IPS DF 6.9 (cell line): ENCODE data around the gene PRR18.
A peak's percentile ranks its signal among the peaks of the same experiment; 100 is the strongest.

Source experiments
- DNase-seq: peaks from one replicate; pipeline ENCODE4 v3.0.0-alpha.2; 2013; ENCODE audit warnings: low read depth, low spot score
- H3K27ac ChIP-seq: one replicate; pipeline ENCODE4 v1.5.1; 2013; ENCODE audit warnings: low read length, control low read depth
- H3K27me3 ChIP-seq: 2 replicates; pipeline ENCODE4 v1.6.1; 2013; ENCODE audit warnings: mild to moderate bottlenecking, low read length; ENCODE audit not compliant: control insufficient read depth, insufficient read depth
- H3K36me3 ChIP-seq: 2 replicates; pipeline ENCODE4 v1.6.1; 2013; ENCODE audit warnings: low read length; ENCODE audit not compliant: control insufficient read depth, insufficient read depth
- H3K4me1 ChIP-seq: 2 replicates; pipeline ENCODE4 v1.6.1; 2013; ENCODE audit warnings: low read length; ENCODE audit not compliant: control insufficient read depth, insufficient read depth
- H3K4me3 ChIP-seq: 2 replicates; pipeline ENCODE4 v1.5.1; 2013; ENCODE audit warnings: mild to moderate bottlenecking, low read length
- H3K9me3 ChIP-seq: 2 replicates; pipeline ENCODE4 v1.6.1; 2013; ENCODE audit warnings: low read length, inconsistent platforms; ENCODE audit not compliant: control insufficient read depth, insufficient read depth
- WGBS: extraction: QIAGEN DNeasy Blood & Tissue Kit; methylation state at CpG from one replicate; pipeline ENCODE4 v1.1.7; 2013; ENCODE audit warnings: mixed read lengths, missing lambda C conversion rate; ENCODE audit not compliant: insufficient read length, insufficient coverage; 5-methylcytosine and 5-hydroxymethylcytosine counted together

The PRR18 gene

DNA sequence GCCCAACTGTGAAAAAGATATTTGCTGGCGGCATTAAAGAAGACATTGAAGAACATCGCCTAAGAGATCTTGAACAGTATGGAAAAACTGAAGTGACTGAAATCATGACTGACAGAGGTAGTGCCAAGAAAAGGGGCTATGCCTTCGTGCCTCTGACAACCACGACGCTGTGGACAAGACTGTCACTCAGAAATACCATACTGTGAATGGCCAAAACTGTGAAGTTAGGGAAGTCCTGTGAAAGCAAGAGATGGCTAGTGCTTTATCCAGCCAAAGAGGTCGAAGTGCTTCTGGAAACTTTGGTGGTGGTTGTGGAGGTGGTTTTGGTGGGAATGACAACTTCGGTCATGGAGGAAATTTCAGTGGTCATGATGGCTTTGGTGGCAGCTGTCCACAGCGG, 26.7 kb upstream of the PRR18 start:
- Histone ChIP-seq H3K27ac (no peak overlapping the region), H3K27me3 (no peaks in the 10 kb centered on the region), H3K4me3 (no peak overlapping the region), H3K4me1 (no peaks in the 10 kb centered on the region), H3K36me3 (peaks cover 3% of the 10 kb centered on the region; the same call in 1 of the 2 replicates), H3K9me3 (no peaks in the 10 kb centered on the region)
- no peak for DNase-seq
- no CpG with 5 or more reads among the region's 8 CpGs for WGBS

DNA sequence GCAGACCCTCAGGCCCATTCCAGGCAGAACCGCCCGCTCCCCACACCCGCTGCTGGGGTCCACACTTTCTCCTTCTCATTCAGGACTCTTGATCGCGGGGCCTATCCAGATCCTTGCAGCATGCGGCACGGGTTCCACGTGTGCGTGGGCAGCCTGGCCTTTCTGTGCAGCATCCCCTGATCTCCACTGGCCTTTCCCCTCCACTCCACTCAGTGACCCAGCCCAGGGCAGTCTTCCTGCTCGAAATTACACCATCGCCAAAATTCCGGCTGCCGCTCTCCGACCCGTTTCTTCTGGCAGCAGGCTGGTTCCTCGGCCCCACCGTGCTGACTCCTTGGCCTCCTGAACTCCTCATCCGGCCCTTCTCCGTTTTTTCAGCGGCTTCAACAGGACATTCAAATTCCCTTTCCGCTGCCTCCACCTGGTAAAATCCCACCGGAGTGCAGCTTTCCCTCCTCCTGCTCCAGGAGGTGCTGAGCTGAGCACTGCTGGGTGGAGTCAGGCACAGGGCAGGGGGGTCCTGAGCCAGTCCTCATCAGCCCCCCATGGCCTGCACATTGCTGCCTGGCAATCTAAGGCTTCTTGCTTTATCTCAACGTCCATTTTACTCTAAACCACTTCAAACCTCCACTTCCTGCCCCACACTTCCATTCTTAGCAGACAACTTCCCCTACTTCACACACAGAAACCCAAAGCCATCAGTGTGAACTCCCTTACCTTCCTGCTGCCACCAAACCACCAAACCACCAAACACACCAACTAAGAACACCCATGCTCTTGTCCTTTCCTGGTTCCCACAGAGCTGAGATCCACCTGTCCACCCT, 25.2 kb upstream of the PRR18 start:
- no peak overlapping the region for H3K4me3 ChIP-seq
- no CpG with 5 or more reads among the region's 23 CpGs for WGBS
- no peaks in the 10 kb centered on the region for H3K9me3 ChIP-seq
- no peak for DNase-seq
- H3K27me3 ChIP-seq, result no peaks in the 10 kb centered on the region
- no peaks in the 10 kb centered on the region for H3K4me1 ChIP-seq
- peaks cover 3% of the 10 kb centered on the region; the same call in 1 of the 2 replicates for H3K36me3 ChIP-seq
- H3K27ac ChIP-seq, result no peak overlapping the region

DNA sequence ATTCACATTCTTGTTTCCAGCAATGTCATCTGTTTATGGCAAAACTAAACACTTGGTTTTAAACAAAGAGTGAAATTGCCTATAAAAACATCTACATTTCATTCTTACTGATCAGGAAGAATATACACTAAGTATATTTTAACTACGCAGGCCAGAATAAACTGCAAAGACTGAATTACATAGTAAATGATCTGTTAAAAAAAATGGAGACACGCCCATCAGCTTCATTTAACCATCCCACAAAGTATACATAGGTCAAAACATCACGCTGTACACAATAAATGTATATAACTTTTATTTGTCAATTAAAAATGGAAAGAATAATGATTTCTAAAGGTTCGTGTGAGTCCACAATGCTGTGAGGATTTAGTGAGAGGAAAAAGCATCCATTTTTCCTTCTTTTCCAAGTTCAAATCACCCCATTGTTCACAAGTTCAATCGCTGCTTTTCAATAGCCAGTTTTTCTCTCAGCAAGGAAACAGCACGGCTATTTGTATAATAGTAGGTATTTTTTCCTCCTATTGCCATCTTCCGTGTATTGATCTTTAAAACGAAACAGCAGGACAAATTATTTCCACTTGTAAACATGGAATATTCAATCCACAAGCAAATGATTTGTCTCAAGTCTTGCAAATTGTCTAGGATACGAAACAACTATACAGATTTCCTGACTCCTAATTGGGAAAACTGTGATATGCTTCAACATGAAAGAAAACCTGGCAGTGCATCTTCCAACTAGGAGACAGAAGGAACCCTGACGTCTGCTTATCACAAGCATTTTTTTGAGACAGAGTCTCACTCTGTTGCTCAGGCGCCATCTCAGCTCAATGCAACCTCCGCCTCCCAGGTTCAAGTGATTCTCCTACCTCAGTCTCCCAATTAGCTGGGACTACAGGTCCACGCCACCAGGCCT, 23.6 kb upstream of the PRR18 start:
- no peak for DNase-seq
- H3K27me3 ChIP-seq, result no peaks in the 10 kb centered on the region
- no peak overlapping the region for H3K27ac ChIP-seq
- no peak overlapping the region for H3K4me3 ChIP-seq
- H3K4me1 ChIP-seq, result no peaks in the 10 kb centered on the region
- no peaks in the 10 kb centered on the region for H3K36me3 ChIP-seq
- H3K9me3 ChIP-seq, result no peaks in the 10 kb centered on the region
- no CpG with 5 or more reads among the region's 13 CpGs for WGBS

DNA sequence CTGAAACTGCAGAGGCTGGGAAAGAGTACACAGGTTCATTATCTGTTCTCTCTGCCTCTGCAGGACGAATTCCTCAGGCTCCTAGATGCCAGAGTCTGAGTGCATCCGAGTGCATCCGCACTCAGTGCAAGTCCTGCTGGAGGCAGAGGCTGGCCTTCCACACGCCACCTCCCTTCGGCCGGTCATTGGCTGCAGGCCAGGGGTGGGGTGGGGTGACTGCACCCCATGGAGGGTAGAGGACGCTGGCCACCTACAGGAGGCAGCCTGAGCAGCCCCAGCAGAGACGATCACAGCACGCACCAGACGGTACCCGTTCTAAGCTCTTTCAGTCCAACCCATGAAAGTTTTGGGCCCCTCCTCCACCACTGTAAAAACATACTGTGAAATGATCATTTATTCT, 22.4 kb upstream of the PRR18 start:
- H3K27ac ChIP-seq, result no peak overlapping the region
- peak; percentile 76 for DNase-seq
- no peaks in the 10 kb centered on the region for H3K4me1 ChIP-seq
- no peak overlapping the region for H3K4me3 ChIP-seq
- H3K9me3 ChIP-seq, result peaks cover 1% of the 10 kb centered on the region; the same call in 1 of the 2 replicates
- no CpG with 5 or more reads among the region's 11 CpGs for WGBS
- no peaks in the 10 kb centered on the region for H3K27me3 ChIP-seq
- H3K36me3 ChIP-seq, result peaks cover under 1% of the 10 kb centered on the region; the same call in 1 of the 2 replicates

DNA sequence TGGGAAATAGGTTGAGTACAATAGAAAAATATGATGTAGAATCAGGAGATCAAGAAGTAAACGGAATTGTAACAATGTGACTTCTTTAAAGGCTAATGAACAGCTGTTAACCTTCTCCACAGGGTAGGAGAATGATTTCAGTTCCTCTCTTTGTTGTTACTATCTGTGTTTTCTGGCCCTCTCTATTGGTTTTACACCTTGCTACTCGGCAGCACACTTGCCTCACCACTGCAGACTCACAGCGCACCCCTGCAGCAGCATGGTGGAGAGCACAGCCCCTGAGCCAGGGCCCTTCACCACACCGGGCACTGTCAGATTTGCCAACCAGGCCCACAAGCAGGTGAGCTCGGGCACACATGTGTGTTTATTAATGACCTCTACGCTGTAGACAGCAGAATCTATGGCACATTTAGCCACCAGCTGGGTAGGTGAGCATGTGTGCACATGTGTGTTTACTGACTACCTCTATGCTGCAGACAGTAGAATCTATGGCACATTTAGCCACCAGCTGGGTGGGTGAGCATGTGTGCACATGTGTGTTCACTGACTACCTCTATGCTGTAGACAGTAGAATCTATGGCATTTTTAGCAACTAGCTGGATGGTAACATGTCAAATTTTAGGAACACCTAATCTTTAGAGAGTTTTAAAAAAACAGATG, 17.3 kb upstream of the PRR18 start:
- Histone ChIP-seq H3K4me3 (no peak overlapping the region), H3K27ac (no peak overlapping the region), H3K27me3 (no peaks in the 10 kb centered on the region), H3K36me3 (peaks cover 10% of the 10 kb centered on the region; the same call in 1 of the 2 replicates), H3K9me3 (peaks cover 1% of the 10 kb centered on the region; the same call in 1 of the 2 replicates), H3K4me1 (no peaks in the 10 kb centered on the region)
- WGBS, result no CpG with 5 or more reads among the region's 6 CpGs
- DNase-seq, result no peak

DNA sequence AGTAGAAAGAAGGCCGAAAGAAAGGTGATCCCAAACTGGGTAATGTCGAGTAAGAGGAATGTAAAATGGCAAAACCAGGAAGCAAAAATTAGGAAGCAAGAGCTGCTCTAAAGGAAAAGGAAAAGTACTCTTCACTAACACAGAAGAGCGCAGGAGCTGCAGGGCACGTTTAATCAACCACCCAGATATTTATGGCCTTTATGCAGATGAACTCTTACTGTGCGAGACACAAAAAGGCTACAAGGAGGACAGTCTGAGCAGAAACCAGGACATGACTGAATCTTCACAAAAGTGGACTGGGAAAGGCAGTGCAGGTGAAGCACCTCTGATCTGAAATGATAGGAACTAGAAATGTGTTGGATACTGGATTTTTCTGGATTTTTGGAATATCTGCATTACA, 15.2 kb upstream of the PRR18 start:
- DNase-seq, result no peak
- no peak overlapping the region for H3K4me3 ChIP-seq
- H3K4me1 ChIP-seq, result no peaks in the 10 kb centered on the region
- H3K27me3 ChIP-seq, result no peaks in the 10 kb centered on the region
- WGBS, result no CpG with 5 or more reads among the region's 5 CpGs
- H3K27ac ChIP-seq, result no peak overlapping the region
- peaks cover 10% of the 10 kb centered on the region; the same call in 1 of the 2 replicates for H3K36me3 ChIP-seq
- H3K9me3 ChIP-seq, result peaks cover 1% of the 10 kb centered on the region; the same call in 1 of the 2 replicates

DNA sequence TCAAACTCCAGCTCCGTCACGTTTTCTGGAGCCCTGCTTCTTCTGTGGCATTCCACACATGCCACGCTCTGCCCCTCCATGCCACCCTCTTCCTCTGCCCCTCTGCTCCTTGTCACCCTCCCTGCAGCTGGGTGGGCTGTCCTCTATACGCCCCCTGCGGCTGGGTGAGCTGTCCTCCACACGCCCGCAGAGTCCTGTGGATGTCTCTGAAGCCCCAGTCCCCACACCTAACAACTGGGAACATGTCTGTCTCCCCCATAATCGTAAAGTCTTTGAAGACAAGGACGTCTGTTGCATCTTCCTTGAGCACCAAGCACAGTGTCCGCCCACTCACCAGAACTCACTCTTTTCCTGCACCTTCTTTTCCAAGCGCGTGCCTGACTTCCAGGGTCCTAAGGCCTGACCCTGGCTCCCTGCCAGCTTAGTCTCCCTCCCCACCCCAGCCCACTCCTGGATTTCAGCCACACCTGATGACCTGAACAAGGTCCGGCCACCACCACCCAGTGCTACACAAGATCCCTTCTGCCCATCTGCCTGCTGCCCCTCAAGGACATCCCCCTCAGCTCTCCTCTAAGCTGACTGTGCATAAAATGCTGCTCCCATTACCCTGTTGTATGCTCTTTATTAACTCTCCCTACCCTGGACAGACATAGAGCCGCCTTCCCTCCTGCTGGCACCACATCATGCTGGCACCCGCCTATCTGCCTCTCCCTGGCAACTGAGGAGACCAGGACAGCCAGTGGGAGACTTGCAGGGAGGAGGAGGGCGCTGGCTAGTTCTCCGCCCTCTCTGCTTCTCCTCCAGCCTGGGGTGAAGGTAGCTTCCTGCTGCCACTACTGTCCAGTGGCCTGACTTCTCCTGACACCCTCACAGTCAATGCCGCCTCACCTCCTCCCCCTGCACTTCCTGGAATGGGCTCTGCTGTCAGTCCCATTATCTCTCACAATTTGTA, 10.7 kb upstream of the PRR18 start:
- Histone ChIP-seq H3K27me3 (no peaks in the 10 kb centered on the region), H3K9me3 (no peaks in the 10 kb centered on the region), H3K4me1 (no peaks in the 10 kb centered on the region), H3K36me3 (peaks cover 3% of the 10 kb centered on the region; the same call in 1 of the 2 replicates), H3K4me3 (no peak overlapping the region), H3K27ac (no peak overlapping the region)
- no CpG with 5 or more reads among the region's 18 CpGs for WGBS
- no peak for DNase-seq

DNA sequence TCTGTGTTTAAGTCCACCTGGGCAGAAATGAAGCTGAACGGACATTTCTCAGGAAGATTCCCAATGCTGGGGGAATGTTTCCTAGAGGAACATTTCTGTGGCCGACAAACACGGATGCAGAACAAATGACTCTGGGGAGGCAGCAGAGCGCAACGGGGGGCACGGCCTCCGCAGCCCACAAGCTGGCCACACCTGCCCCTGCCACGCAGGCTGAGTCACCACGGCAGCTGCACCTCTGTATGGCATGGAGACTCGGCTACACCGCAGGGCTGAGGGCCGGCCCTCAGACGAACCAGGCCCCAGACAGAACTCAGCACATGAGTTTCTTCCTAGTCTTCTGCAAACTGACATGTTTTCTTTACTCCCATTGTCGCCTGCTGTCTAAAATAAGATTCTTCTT, 10.0 kb upstream of the PRR18 start:
- Histone ChIP-seq H3K27ac (no peak overlapping the region), H3K4me1 (no peaks in the 10 kb centered on the region), H3K36me3 (peaks cover under 1% of the 10 kb centered on the region; the same call in 1 of the 2 replicates), H3K27me3 (no peaks in the 10 kb centered on the region), H3K4me3 (no peak overlapping the region), H3K9me3 (no peaks in the 10 kb centered on the region)
- no peak for DNase-seq
- no CpG with 5 or more reads among the region's 14 CpGs for WGBS

DNA sequence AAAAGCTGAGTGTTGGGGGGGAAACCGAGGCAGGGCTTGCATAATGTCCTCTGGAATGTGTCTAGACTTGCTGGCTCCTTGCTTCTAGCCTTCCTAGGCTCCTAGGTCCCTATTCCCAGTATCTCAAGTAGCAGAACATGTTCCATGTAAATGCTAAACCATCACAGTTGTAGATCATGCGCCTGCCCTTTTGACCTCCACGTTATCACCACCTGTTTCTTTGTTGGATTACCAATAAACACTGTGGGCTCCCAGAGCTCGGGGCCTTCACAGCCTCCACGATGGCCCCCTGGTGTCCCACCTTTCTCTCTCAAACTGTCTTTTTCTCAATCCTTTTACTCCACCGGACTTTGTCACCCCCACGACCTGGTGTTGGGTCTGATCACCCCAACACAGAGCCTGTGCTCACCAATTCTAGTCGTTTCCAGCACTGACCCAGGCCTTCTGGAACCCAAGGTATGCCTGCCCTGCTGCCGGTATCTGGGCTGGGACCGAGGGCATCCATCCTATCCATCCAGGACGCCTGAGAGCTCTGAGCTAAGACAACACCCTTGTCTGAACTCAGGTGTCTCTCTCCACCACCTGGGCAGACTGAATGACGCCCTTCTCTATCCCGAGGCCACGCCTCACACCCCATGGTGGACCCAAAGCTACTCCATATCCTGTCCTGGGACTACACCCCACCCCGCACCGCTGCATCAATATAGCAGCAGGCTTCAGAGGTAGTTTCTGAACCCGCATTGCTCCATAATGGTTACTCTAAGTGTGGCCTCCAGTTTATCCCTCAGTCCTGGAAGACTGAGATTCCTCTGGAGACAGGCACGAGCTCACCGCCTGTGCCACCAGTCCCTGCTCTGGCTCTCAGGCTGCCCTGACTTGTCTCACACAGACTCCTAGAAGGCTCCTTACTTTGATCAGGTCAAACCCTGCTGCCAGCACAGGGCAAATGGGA, 9.3 kb upstream of the PRR18 start:
- Histone ChIP-seq H3K4me1 (no peaks in the 10 kb centered on the region), H3K27me3 (no peaks in the 10 kb centered on the region), H3K4me3 (no peak overlapping the region), H3K27ac (no peak overlapping the region), H3K9me3 (no peaks in the 10 kb centered on the region), H3K36me3 (no peaks in the 10 kb centered on the region)
- no peak for DNase-seq
- WGBS, result no CpG with 5 or more reads among the region's 19 CpGs
